Lower lobe of right lung (tissue), 2 donors: ENCODE results near the gene BEND7. TPM values are rescaled to one million over a fixed set of nuclear protein-coding genes. Genes with fewer than 3 reads are reported as not detected.
"Not testable (repeated sequence)": the region's sequence is repeated elsewhere in the genome, so short reads cannot be mapped to it uniquely, and the experiment has no call there.

ENCODE experiments used
- ATAC-seq, 2 donors: fragments of 200-7000 bp; cut with Tn5 transposase; one replicate each; pipeline ENCODE4 v1.9.1; 2020 to 2022; ENCODE audit warnings: mild to moderate bottlenecking in 2 of 2, moderate library complexity in 2 of 2
- DNase-seq: peaks from one replicate; pipeline ENCODE4 v3.0.0-alpha.2; 2020
- H3K27ac ChIP-seq: fragments of 200-600 bp; one replicate; pipeline ENCODE4 v1.8.0; 2022
- H3K27me3 ChIP-seq: fragments of 200-600 bp; one replicate; pipeline ENCODE4 v1.8.0; 2022; ENCODE audit warnings: low read depth
- H3K36me3 ChIP-seq: fragments of 200-600 bp; one replicate; pipeline ENCODE4 v1.8.0; 2022; ENCODE audit warnings: mild to moderate bottlenecking
- H3K4me1 ChIP-seq: fragments of 200-600 bp; one replicate; pipeline ENCODE4 v1.8.0; 2022
- H3K4me3 ChIP-seq: fragments of 200-600 bp; one replicate; pipeline ENCODE4 v1.8.0; 2022; ENCODE audit warnings: mild to moderate bottlenecking
- H3K9me3 ChIP-seq: fragments of 200-600 bp; one replicate; pipeline ENCODE4 v1.8.0; 2022
- CTCF ChIP-seq: fragments of 200-600 bp; IDR thresholded peaks from one replicate; pipeline ENCODE4 v1.8.0; 2022; ENCODE audit warnings: antibody characterized with exemption, mild to moderate bottlenecking
- intact Hi-C: fragments of 100-400 bp; cut with DNase I; formaldehyde crosslinking; loops from one replicate; pipeline ENCODE4 v1.11.0; 2022
- total RNA-seq: library from RNA; stranded (reverse); fragmentation: NEBNext Ultra II Directional; extraction: Animal tissue kit (Norgen Biotek cat#: 25700); gene quantifications from one replicate; pipeline ENCODE4 v1.2.1, GENCODE V29; 2021
- donor health status: DM: no; HTN: yes; CAD: no; lungs with severe emphysema.

Gene BEND7
- total RNA-seq, 1 donor from 2014 or later = 16.9 TPM

GRCh38 chr10:13412894-13413293 lies 115.9 kb downstream of the BEND7 start:
- intact Hi-C loops = no loop called here
- Histone ChIP-seq H3K27ac (no peak overlapping the region), H3K36me3 (no peaks in the 10 kb centered on the region), H3K9me3 (peaks cover 4% of the 10 kb centered on the region), H3K4me1 (no peaks in the 10 kb centered on the region), H3K4me3 (no peak overlapping the region), H3K27me3 (no peaks in the 10 kb centered on the region)
- no peak for ATAC-seq
- no peak for DNase-seq
- TF ChIP-seq CTCF = no peak

GRCh38 chr10:13404791-13405190 lies 124.0 kb downstream of the BEND7 start:
- ATAC-seq (no peak), DNase-seq (no peak)
- no peaks in the 10 kb centered on the region for H3K9me3 ChIP-seq
- H3K36me3 ChIP-seq = no peaks in the 10 kb centered on the region
- H3K27ac ChIP-seq = no peak overlapping the region
- H3K4me1 ChIP-seq = no peaks in the 10 kb centered on the region
- no peak overlapping the region for H3K4me3 ChIP-seq
- TF ChIP-seq CTCF = no peak
- intact Hi-C loops = no loop called here
- no peaks in the 10 kb centered on the region for H3K27me3 ChIP-seq

- Histone ChIP-seq H3K4me3 (no peak overlapping the region), H3K27ac (no peak overlapping the region), H3K36me3 (no peaks in the 10 kb centered on the region), H3K4me1 (no peaks in the 10 kb centered on the region), H3K27me3 (no peaks in the 10 kb centered on the region), H3K9me3 (no peaks in the 10 kb centered on the region)
- no peak for ATAC-seq
- no peak for TF ChIP-seq CTCF
- intact Hi-C loops = no loop called here
- DNase-seq = no peak
These were observed 124.5 kb downstream of the BEND7 start for GRCh38 chr10:13404305-13404759.

DNA sequence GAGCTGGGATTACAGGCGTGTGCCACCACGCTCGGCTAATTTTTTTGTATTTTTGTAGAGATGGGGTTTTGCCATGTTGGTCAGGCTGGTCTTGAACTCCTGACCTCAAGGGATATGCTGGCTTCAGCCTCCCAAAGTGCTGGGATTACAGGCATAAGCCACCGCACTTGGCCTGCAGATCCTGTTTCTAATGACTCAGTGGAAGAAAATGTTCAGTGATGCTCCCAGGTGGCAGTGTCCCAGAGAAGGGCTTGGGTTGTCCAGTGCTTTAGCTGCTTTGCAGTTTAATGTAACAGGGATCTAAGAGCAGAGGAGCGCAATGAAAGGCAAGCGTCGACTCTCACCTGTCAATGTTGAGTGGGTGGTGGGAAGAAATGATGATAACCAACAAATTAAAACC lies 125.4 kb downstream of the BEND7 start:
- H3K4me1 ChIP-seq, H3K27me3 ChIP-seq, DNase-seq, H3K4me3 ChIP-seq, intact Hi-C loops, H3K9me3 ChIP-seq, ATAC-seq, H3K36me3 ChIP-seq, H3K27ac ChIP-seq: not testable (repeated sequence)

GRCh38 chr10:13402021-13402420 lies 126.8 kb downstream of the BEND7 start:
- Histone ChIP-seq H3K27ac (no peak overlapping the region), H3K27me3 (no peaks in the 10 kb centered on the region)

GRCh38 chr10:13401142-13401541 lies 127.7 kb downstream of the BEND7 start:
- Histone ChIP-seq H3K27me3 (no peaks in the 10 kb centered on the region), H3K4me1 (no peaks in the 10 kb centered on the region), H3K36me3 (no peaks in the 10 kb centered on the region), H3K4me3 (no peak overlapping the region), H3K9me3 (no peaks in the 10 kb centered on the region), H3K27ac (no peak overlapping the region)
- TF ChIP-seq CTCF = no peak
- ATAC-seq (no peak), DNase-seq (no peak)
- intact Hi-C loops = no loop called here

More at GRCh38 chr10:13402021-13402420, 126.8 kb downstream of the BEND7 start:
- Histone ChIP-seq H3K36me3 (no peaks in the 10 kb centered on the region), H3K4me3 (no peak overlapping the region), H3K4me1 (no peaks in the 10 kb centered on the region), H3K9me3 (no peaks in the 10 kb centered on the region)
- no peak for TF ChIP-seq CTCF
- ATAC-seq = no peak
- no peak for DNase-seq
- intact Hi-C loops = no loop called here
